HG03378 (cell line): Measurements from ENCODE around the gene GPR176.

Experiments
- ATAC-seq: cut with Tn5 transposase; IDR thresholded peaks from one replicate; pipeline ENCODE4 v1.9.1; 2021; ENCODE audit warnings: mild to moderate bottlenecking, moderate library complexity; ENCODE audit not compliant: unreplicated experiment

The GPR176 gene

DNA sequence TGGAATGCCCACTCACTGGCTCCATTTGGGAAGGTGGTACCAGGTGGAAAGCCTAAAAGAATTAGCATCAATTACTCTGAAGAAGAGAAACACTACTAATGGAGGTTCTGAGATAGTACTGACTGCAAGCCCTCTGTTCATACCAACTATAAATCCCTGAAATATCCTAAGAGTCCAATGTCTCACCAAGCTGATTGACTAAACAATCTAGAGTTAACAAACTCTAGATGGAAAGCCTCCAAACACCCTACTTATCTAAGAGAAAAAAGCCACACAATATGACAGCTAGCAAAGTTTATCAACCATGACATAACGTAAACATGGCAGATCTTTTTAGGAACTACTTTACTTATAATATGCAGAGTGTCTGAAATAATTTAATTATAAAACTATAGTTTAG lies 59.2 kb downstream of the GPR176 start:
- no peak for ATAC-seq

GRCh38 chr15:39860200-39860599 lies 59.9 kb downstream of the GPR176 start:
- ATAC-seq, result no peak

DNA sequence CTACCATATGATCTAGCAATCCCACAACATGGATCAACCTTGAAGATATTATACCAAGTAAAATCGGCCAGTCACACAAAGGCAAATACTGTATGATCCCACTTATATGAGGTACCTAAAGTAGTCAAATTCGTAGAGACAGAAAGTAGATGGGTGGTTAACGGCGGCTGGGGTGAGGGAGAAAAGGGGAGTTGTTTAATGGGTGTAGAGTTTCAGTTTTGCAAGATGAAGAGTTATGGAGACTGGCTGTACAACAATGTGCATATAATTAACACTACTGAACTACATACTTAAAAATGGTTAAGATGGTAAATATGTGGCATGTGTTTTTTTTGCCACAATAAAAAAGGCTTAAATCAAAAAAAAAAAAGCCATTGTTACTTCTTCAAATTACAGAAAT lies 60.4 kb downstream of the GPR176 start:
- no peak for ATAC-seq

DNA sequence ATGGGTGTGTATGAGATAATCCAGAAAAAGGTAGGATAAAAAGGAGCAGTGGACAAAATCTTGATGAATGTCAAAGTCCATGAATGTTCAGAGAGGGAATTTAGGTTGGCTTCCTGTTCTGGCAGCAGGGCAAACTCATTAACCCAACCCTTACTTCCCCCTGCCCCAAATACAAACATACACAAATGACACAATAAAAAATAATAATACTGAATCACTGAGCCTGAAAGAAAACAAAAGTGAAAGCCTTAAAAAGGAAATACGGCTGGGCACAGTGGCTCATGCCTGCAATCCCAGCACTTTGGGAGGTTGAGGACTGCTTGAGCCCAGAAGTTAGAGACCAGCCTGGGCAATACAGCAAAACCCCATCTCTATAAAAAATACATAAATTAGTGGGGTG lies 62.9 kb downstream of the GPR176 start:
- no peak for ATAC-seq

GRCh38 chr15:39856357-39856756 lies 63.7 kb downstream of the GPR176 start:
- ATAC-seq, result no peak

- ATAC-seq, result no peak
Measured at GRCh38 chr15:39855400-39855799, 64.7 kb downstream of the GPR176 start.

- no peak for ATAC-seq
Measured at GRCh38 chr15:39854161-39854560, 65.9 kb downstream of the GPR176 start.

DNA sequence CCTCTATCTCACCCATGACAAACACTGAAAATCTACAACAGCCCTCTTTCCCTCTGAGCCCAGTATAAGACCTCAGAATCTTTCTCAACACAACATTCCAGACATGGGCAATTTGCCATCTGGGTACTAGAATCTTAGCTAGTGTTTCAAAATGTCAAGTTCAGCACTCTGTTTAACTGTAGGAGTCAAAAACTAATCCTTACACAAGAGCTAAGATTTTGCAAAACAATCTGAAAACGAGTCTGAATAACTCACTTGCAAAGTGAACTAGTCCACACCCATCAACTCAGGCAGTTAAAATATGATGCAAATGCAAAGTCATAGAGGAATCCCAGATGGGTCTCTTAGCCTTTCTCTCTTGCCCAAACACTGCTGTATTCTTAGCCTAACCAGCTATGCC lies 67.8 kb downstream of the GPR176 start:
- ATAC-seq, result no peak

DNA sequence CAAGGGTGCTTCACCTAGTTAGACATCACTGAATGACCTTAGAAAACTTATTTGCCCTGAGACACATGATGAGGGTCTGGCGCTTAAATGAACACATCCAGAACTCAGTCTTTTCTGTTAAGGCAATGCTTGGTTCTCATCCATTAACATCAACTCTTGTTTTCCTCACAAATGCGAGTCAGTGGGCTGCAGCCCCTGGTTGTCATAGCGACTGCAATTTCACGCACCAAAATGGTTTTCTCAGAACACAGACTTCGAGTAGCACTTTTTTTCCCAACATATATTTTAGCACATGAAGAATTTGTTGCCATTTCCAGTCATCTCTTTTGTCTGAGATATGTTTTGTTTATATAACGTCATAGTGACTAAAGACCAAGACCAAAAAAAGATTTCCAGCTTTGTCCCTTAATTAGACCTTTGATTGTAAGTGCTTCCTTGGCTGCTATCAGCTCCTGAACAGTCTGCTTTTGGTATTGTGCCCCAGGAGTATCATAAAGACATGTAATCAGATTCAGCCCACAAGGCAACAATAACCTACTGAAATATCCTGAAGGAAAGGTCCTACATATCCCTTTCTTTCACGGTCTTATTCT lies 68.5 kb downstream of the GPR176 start:
- no peak for ATAC-seq

- no peak for ATAC-seq
Measured at GRCh38 chr15:39850436-39850835, 69.6 kb downstream of the GPR176 start.

DNA sequence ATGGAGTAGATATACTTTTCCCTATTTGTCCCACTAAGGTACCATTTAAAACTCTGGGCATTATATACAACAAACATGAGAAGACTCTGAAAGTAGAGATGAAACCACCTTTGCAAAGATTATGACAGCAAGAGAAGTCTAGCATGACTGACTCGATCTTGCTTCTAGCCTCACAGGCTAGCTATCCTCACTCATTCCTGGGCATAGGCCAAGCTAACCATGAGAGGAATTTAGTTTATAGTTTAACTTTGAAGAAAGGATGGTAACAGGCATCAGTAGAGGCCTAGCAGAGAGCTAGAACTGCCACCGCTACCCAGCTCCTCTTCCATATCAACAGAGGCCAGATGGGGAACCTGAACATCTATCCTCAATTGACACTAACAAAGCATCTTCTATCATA lies 74.0 kb downstream of the GPR176 start:
- ATAC-seq, result no peak

DNA sequence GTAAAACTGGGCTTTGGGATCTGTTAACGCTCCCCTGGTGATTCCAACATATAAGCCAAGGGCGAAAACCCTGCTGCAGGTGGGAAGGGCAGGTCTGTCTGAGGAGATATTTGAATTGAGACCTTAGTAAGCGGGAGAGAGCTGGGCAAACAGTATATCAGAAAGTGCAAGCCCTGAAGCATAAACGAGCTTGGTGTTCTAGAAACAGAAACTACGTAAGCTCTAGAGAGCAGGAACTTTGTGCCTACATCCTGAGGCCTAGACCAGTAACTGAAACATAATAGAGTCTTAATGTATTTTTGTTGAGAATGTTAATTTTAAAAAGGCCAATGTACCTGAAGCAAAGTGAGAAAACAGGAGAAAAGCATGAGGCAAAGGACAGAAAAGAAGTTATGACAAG lies 74.5 kb downstream of the GPR176 start:
- no peak for ATAC-seq

- ATAC-seq, result no peak
Measured at GRCh38 chr15:39843565-39843964, 76.5 kb downstream of the GPR176 start.

GRCh38 chr15:39837454-39837853 lies 82.6 kb downstream of the GPR176 start:
- no peak for ATAC-seq

DNA sequence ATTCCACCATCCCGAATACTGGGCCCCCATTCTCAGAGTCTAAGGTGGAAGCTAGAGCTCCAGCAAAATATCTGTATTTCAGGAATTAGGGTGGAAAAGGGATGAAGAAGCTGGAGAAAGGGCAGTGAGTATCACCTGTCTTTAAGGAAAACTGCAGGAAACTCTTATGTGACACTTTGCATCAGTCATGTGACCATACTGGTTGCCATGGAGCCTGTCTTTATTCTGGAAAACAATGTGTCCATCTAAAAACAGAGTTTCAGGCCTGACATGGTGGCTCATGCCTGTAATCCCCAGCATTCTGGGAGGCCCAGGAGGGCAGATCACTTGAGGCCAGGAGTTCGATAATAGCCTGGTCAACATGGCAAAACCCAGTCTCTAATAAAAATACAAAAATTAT lies 84.5 kb downstream of the GPR176 start:
- ATAC-seq, result no peak

DNA sequence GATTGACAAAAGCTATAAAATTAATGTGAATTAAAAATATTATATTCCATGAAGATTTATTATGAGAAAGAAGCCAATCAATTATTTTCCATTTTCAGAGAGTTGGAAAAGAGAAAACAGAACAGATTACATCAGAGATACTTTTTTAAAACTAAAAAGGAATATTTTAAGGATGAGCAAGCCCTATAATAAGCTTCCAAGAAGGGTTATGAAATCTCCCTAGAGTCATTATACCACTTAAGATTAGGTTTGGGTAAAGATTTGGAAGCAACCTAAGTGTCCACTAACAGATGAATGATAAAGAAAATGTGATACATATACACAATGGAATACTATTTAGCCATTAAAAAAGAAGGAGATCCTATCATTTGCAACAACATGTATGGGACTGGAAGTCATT lies 85.8 kb downstream of the GPR176 start:
- no peak for ATAC-seq

DNA sequence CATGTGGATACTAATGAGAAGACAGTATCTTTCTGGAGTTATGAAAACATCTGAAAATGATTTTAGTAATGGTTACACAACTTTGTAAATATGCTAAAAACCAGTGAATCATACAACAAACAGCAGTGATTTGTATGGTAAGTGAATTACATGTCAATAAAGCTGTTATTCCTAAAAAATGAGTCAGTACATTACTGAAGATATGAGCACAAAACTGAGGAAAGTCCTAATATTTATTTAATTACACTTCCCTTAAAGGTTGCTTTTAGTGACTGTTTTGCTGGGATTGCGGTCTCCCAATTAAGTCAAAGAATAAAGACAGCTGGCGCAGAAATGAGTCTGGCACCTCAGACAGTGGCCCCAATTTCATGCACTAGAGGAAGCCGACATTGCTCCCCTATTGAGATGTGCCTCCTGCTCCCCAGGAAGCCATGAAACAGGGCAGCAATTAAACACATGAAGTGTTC lies 86.5 kb downstream of the GPR176 start:
- ATAC-seq, result no peak

GRCh38 chr15:39830166-39830565 lies 89.9 kb downstream of the GPR176 start:
- no peak for ATAC-seq

DNA sequence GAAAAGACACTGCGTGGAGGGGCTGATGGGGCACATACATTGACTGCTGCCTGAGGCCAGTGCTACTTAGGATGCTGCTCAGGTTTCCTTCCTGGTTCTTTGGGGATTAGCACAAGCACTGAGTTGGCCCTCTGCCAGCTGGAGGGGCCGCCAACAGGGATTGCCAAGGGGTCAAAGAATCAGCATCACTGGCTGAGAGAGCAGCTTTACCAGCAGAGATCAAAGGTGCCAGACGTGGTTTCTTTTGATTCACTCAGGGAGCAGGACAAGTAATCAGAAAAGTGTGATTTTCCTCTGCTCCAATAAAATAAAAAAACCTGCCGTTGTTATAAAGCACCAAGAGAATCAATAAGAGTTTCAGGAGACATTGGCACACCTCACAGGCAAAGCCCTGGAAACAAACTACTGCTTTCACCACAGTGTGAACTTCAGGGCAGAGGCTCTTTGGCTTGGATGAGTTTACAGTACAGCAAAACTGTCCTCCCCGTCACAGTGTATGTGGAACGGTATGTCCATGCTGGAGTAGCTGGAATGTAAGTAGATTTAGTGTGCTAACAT lies 91.6 kb downstream of the GPR176 start:
- no peak for ATAC-seq

GRCh38 chr15:39826975-39827374 lies 93.1 kb downstream of the GPR176 start:
- no peak for ATAC-seq

DNA sequence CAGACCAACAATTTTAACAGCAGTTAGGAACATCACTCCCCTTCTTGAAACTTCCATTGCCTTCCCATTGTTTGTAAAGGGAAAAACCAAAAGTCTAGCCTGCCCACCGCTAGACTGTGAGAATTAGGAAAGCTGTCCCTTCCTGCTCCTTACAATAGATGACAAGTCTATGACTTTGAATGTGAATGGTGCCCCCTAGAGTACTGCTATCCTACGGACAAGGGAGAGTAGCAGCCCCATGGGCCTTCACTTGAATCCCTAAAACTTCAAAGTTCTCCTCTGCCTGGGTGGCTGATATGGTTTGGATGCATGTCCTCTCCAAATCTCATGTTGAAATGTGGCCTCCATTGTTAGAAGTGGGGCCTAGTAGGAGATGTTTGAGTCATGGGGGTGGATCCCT lies 96.4 kb downstream of the GPR176 start:
- no peak for ATAC-seq

GRCh38 chr15:39820050-39820602 lies 99.9 kb downstream of the GPR176 start:
- ATAC-seq, result no peak

- ATAC-seq, result no peak
Measured at GRCh38 chr15:39819533-39819932, 100.5 kb downstream of the GPR176 start.
